ENCODE measurements around the gene CPNE4.

CPNE4 gene

GRCh38 chr3:131669600-131669999 lies 365.2 kb downstream of the CPNE4 start:
- TF ChIP-seq CTCF (IDR thresholded peaks at IDR 0.05; ENCODE audit: borderline replicate concordance, insufficient read depth, low read depth, low read length) = no peak
- no peak overlapping the region for H3K4me3 ChIP-seq (ENCODE audit: low read depth, low read length)

- no peak for TF ChIP-seq CTCF (IDR thresholded peaks at IDR 0.05; ENCODE audit: borderline replicate concordance, insufficient read depth, low read depth, low read length)
- no peak overlapping the region for H3K4me3 ChIP-seq (ENCODE audit: low read depth, low read length)
Observed at GRCh38 chr3:131658771-131659170, 376.0 kb downstream of the CPNE4 start.

GRCh38 chr3:131658115-131658514 lies 376.7 kb downstream of the CPNE4 start:
- no peak overlapping the region for H3K4me3 ChIP-seq (ENCODE audit: low read depth, low read length)
- 0 out of 2 replicates have a peak, but pooled peaks have one; percentile 31 for TF ChIP-seq CTCF (IDR thresholded peaks at IDR 0.05; ENCODE audit: borderline replicate concordance, insufficient read depth, low read depth, low read length)

GRCh38 chr3:131655070-131655690 lies 379.6 kb downstream of the CPNE4 start:
- H3K4me3 ChIP-seq (ENCODE audit: low read depth, low read length) = no peak overlapping the region
- no peak for TF ChIP-seq CTCF (IDR thresholded peaks at IDR 0.05; ENCODE audit: borderline replicate concordance, insufficient read depth, low read depth, low read length)

DNA sequence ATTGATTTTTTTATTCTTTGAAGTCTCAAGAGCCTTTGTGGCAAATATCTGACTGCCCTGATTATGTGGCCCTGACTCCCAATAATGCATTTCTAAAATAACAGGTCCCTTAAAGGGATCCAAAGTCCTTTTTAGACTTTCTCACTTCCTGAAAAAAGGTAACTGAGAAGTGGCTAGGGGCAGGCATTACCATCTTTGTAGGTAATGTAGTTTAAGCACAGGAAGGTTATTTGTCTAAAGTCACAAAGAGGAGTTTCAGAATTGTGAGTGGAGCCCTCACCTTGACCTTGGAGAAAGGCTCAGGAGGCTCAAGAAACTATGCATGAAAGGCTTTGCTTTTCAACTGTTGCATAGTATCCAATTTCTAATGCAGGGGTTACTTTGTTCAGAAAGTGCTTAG lies 389.2 kb downstream of the CPNE4 start:
- TF ChIP-seq CTCF (IDR thresholded peaks at IDR 0.05; ENCODE audit: borderline replicate concordance, insufficient read depth, low read depth, low read length) = no peak
- no peak overlapping the region for H3K4me3 ChIP-seq (ENCODE audit: low read depth, low read length)

DNA sequence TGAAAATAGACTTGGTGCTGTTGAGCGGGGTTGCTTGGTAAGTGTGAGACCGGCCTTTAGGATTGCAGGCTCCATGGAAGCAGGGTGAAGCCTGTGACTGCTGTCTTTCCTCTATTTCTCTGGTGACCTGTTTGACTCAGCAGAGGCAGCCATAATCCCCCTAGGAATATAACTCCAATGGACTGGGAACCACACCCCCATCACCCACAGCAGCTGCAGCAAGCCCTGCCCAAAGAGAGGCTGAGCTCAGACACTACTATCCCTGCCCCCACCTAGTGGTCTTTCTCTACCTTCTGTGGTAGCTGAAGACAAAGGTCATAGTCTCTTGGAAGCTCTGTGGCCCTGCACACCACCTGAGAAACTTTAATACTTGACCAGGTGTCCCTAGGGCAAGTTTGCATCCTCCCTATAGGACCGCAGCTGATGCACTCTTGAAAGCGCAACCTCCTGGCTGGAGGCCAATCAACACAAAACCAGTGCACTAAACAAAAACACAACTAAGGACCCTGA lies 398.5 kb downstream of the CPNE4 start:
- TF ChIP-seq CTCF (IDR thresholded peaks at IDR 0.05; ENCODE audit: borderline replicate concordance, insufficient read depth, low read depth, low read length) = no peak

GRCh38 chr3:131630807-131631206 lies 404.0 kb downstream of the CPNE4 start:
- no peak overlapping the region for H3K4me3 ChIP-seq (ENCODE audit: low read depth, low read length)
- no peak for TF ChIP-seq CTCF (IDR thresholded peaks at IDR 0.05; ENCODE audit: borderline replicate concordance, insufficient read depth, low read depth, low read length)

More for the DNA sequence above, 398.5 kb downstream of the CPNE4 start:
- no peak overlapping the region for H3K4me3 ChIP-seq (ENCODE audit: low read depth, low read length)
